Articular chondrocyte of knee joint (primary cell): Measurements from ENCODE around the gene ARMC3. TPM values are rescaled to one million over a fixed set of nuclear protein-coding genes. Genes with fewer than 3 reads are reported as not detected.

Experiments
- small RNA-seq: library from RNA; depleted of rRNA; stranded (forward); fragments of <200 nt; gene quantifications from one replicate; pipeline ENCODE3, GENCODE V24; 2012
- total RNA-seq: library from RNA; depleted of rRNA; stranded (reverse); fragments of >200 nt; gene quantifications from 2 replicates; pipeline ENCODE4 v1.2.3, GENCODE V29; 2012

Gene ARMC3, protein sequence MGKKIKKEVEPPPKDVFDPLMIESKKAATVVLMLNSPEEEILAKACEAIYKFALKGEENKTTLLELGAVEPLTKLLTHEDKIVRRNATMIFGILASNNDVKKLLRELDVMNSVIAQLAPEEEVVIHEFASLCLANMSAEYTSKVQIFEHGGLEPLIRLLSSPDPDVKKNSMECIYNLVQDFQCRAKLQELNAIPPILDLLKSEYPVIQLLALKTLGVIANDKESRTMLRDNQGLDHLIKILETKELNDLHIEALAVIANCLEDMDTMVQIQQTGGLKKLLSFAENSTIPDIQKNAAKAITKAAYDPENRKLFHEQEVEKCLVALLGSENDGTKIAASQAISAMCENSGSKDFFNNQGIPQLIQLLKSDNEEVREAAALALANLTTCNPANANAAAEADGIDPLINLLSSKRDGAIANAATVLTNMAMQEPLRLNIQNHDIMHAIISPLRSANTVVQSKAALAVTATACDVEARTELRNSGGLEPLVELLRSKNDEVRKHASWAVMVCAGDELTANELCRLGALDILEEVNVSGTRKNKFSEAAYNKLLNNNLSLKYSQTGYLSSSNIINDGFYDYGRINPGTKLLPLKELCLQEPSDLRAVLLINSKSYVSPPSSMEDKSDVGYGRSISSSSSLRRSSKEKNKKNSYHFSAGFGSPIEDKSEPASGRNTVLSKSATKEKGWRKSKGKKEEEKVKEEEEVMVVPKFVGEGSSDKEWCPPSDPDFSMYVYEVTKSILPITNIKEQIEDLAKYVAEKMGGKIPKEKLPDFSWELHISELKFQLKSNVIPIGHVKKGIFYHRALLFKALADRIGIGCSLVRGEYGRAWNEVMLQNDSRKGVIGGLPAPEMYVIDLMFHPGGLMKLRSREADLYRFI
- total RNA-seq: 0.65 TPM in 1 of 2 replicates, not detected in the other

DNA sequence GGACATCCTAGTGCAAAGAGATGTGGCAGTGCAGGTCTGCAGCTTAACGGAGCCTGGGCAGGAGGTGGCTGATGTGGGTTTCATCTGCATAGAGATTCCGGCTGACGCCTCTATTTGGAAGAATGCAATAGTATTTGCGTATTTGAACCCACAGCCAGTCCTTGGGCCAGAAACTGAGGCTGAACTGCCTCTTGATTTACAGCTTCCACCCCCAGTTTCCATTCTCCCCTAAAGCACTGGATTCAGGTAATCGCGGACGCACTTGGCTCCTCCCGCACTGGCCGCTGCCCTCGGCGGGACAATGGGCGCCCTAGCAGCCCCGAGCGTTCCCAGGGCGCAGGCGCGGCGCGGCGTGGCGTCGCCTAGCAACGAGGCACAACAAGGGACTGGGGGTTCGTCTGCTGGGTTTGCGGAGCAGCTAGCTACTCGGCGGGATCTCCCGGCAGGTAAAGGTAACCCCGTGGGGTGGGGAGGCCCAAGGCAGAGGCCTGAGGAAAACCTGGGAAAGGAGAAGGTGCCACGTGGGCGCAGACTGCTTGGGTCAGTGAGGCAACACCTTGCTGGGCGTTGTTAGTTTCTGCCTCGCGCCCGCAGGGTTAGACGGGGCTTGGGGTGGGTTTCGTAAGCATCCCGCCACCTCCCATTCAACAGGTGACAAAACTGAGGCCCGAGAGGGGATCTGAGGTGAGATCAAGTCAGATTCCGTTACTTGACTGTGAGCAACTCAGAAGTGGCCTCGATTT is at the start of gene ARMC3:
ARMC3 (plus strand) TSS at position 393 of the 743 bp plus-strand sequence. CDS start 3,944 bp downstream, outside the sequence.

Small RNA genes within 50 kb of the gene (small RNA-seq; reads per million reads assigned to genes)
- not detected for gene RNA5SP304

Other genes starting within 250 kb of the ARMC3 start
- 49.5 and 62.6 TPM in 2 replicates for gene PIP4K2A, start 213.5 kb upstream of the ARMC3 start, total RNA-seq
- gene MSRB2, start 167.5 kb downstream of the ARMC3 start, total RNA-seq: 12.8 and 13.7 TPM in 2 replicates